C4-2B (cell line): ENCODE results near the gene ZDHHC7.

ENCODE experiments used
- CTCF ChIP-seq: fragments of 450-650 bp; conservative IDR thresholded peaks from 2 replicates; pipeline ENCODE4 v1.5.1; 2017; ENCODE audit warnings: mild to moderate bottlenecking
- ZFX ChIP-seq: fragments of 450-650 bp; IDR thresholded peaks from 2 replicates; pipeline ENCODE4 v1.6.1; 2017

GRCh38 chr16:84933774-84934631 is 77.3 kb downstream of the ZDHHC7 start:
- no peak for TF ChIP-seq CTCF
- TF ChIP-seq ZFX: no peak
